Omental fat pad (tissue), 4 donors: ENCODE data around the gene ANO2. TPM values are rescaled to one million over a fixed set of nuclear protein-coding genes. Genes with fewer than 3 reads are reported as not detected.
A peak's percentile ranks its signal among the peaks of the same experiment; 100 is the strongest.

ENCODE experiments used
- ATAC-seq: fragments of 150-250 bp; one replicate; pipeline ENCODE4 v1.9.1; 2016; ENCODE audit warnings: mild to moderate bottlenecking, moderate library complexity; ENCODE audit not compliant: low FRiP score
- DNase-seq: peaks from one replicate; pipeline ENCODE4 v3.0.0-alpha.2; 2019; ENCODE audit warnings: low spot score
- CTCF ChIP-seq, 3 donors: fragments of 450-650 bp; IDR thresholded peaks; one replicate each; pipeline ENCODE4 v1.5.1; 2016 to 2017; ENCODE audit warnings: antibody characterized with exemption in 3 of 3, mild to moderate bottlenecking in 3 of 3, moderate library complexity in 2 of 3
- total RNA-seq, 4 donors: library from RNA; depleted of rRNA; stranded (reverse); fragments of >200 nt; gene quantifications; one replicate each; pipeline ENCODE4 v1.1.0, GENCODE V29; 2016

ANO2 gene
- 10 to 100 TPM in 3 of 4 donors, 1 to 10 TPM in 1; 7.0 to 95.0 (median 20.8) TPM for total RNA-seq

GRCh38 chr12:5945071-5946008 lies at the start of gene ANO2:
ANO2 (minus strand) TSS chr12:5945259; CDS start chr12:5945217, 42 bp downstream.
- DNase-seq (no peak), ATAC-seq (peak; percentile 61)
- no peak for TF ChIP-seq CTCF (IDR thresholded peaks at IDR 0.05)

DNA sequence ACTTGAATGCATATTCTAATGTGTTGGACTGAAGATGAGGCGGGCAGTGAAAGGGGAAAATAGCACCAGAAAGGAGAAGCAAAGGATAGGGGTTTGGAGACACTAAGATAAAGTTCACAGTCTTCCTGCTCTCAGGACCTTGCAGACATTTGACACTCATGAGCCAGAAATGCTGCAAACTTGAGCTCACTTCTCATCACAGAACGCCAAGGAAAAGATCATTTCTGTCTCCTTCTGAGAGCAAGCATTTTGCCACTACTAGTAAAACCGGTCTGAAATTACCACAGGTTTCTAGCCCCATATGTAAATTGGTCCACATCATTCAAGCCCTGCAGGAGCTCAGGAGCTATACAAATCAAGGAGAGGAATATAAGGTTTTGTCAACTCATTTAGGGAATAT lies 44.6 kb upstream of the ANO2 start:
- no peak for ATAC-seq
- TF ChIP-seq CTCF (IDR thresholded peaks at IDR 0.05): no peak

GRCh38 chr12:5988659-5989116 lies 43.6 kb upstream of the ANO2 start:
- ATAC-seq (peak; percentile 88), DNase-seq (peak; percentile 69)
- TF ChIP-seq CTCF (IDR thresholded peaks at IDR 0.05): peak in 1 of 3 donors; percentile 91

More for the DNA sequence above, 44.6 kb upstream of the ANO2 start:
- DNase-seq: no peak

- no peak for ATAC-seq
- no peak for TF ChIP-seq CTCF (IDR thresholded peaks at IDR 0.05)
These were observed 43.0 kb upstream of the ANO2 start for GRCh38 chr12:5988088-5988487.

DNA sequence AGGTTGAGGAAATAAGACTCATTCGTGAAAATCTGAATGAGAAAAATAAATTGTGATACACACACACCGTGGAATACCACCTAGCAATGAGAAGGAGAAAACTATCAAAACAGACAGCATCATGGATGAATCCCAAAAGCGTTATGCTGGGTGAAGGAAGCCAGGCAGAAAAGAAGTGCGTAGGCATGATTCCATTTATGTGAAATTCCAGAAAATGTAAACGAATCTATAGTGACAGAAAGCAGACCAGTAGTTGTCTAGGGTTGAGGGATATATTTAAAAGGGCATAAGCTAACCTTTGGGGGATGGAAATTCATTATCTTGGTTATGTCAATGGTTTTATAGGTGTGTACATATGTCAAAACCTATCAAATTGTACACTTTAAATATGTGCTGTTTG lies 42.5 kb upstream of the ANO2 start:
- ATAC-seq: no peak
- no peak for DNase-seq
- no peak for TF ChIP-seq CTCF (IDR thresholded peaks at IDR 0.05)

More at GRCh38 chr12:5988088-5988487, 43.0 kb upstream of the ANO2 start:
- no peak for DNase-seq

DNA sequence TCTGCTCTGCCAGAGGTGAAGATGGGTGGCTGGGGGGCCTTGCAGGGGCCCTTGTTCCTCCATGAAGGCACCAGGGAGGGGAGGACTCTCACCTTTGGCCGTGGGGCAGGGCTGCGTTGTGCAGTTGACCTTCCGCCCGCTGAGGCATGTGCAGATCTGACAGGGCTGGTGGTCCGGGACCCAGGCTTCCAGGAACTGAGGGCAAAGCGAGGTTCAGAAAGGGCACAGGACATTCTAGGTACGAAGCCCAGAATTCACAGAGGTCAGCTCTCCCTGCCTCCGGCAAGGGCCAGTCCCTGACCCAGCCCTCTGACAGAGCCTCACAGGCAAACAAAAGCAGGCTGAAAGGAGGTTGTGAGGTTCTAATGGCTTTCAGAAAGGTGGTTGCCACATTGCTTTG lies 40.4 kb upstream of the ANO2 start:
- TF ChIP-seq CTCF (IDR thresholded peaks at IDR 0.05): no peak

More for the DNA sequence above, 40.4 kb upstream of the ANO2 start:
- DNase-seq (no peak), ATAC-seq (no peak)
